ENCODE data around the gene CELF2. TPM values are rescaled to one million over a fixed set of nuclear protein-coding genes. Genes with fewer than 3 reads are reported as not detected.

The CELF2 gene
- total and polyA plus RNA-seq, 2 of the 4 experiments (the other 2 are of a cell fraction): 3.5 to 6.6 TPM

GRCh38 chr10:11186374-11186773, 168.7 kb downstream of the CELF2 start:
- Histone ChIP-seq H4K91ac (ENCODE audit: insufficient read depth, low read depth, low read length) (no peak overlapping the region), H2AK5ac (ENCODE audit: low read depth, low read length) (no peak overlapping the region), H3K9me3 (ENCODE audit: control insufficient read depth, insufficient read depth, low read length) (peaks cover 4% of the 10 kb centered on the region), H4K8ac (ENCODE audit: low read depth in 2 of 2, low read length in 2 of 2) (no peak overlapping the region), H2BK5ac (ENCODE audit: low read depth, low read length, poor library complexity, severe bottlenecking) (no peak overlapping the region), H3K4ac (ENCODE audit: low read depth, low read length) (no peak overlapping the region), H3K9ac (ENCODE audit: low read depth, low read length) (no peak overlapping the region), H3K4me3 (ENCODE audit: insufficient read depth, low read depth, low read length) (no peak overlapping the region), H3K14ac (replicated peaks; ENCODE audit: low read depth, low read length) (no peak overlapping the region), H3K36me3 (ENCODE audit: control insufficient read depth, insufficient read depth, low read length) (no peaks in the 10 kb centered on the region), H3K79me1 (ENCODE audit: low read depth in 1 of 2, low read length in 2 of 2) (no peaks in the 10 kb centered on the region), H3K18ac (ENCODE audit: low read depth, low read length) (no peak overlapping the region), H4K20me1 (ENCODE audit: insufficient read depth, low read length) (no peaks in the 10 kb centered on the region), H3K9me1 (ENCODE audit: insufficient read depth, low read length) (no peaks in the 10 kb centered on the region), H2AFZ (replicated peaks; ENCODE audit: low read length, poor library complexity) (no peak overlapping the region), H3K23ac (ENCODE audit: low read depth, low read length) (no peak overlapping the region), H2BK15ac (ENCODE audit: low read depth, low read length) (no peak overlapping the region), H2BK20ac (ENCODE audit: low read depth, low read length) (no peak overlapping the region), H3K27me3 (ENCODE audit: control insufficient read depth, insufficient read depth, low read length) (no peaks in the 10 kb centered on the region), H3K4me1 (ENCODE audit: control insufficient read depth, insufficient read depth, low read length) (no peaks in the 10 kb centered on the region), H2AK9ac (replicated peaks; ENCODE audit: low read depth, low read length, poor library complexity) (no peak overlapping the region), H3K56ac (ENCODE audit: extremely low read depth, insufficient read depth, low read length) (no peak overlapping the region), H4K5ac (ENCODE audit: low read depth, low read length) (no peak overlapping the region), H2BK120ac (ENCODE audit: low read depth, low read length) (no peak overlapping the region), H3K27ac (ENCODE audit: insufficient read depth, low read length) (no peak overlapping the region), H3K4me2 (ENCODE audit: low read depth, low read length) (no peak overlapping the region)
- WGBS, 2 experiments (ENCODE audit: extremely low coverage in 2 of 2, insufficient read length in 1 of 2): no CpG with 5 or more reads among the region's 1 CpG
- no TSS peak for BruUV-seq (replicated peaks)
- POLR2A ChIA-PET (ENCODE audit: unreplicated experiment): no interaction called here
- dilution Hi-C loops (cut with HindIII; ENCODE audit: low sequenced_read_pairs, unreplicated experiment): no loop called here
- no peak for TF ChIP-seq BHLHE40 (IDR thresholded peaks at IDR 0.05; ENCODE audit: low read depth, low read length)
- TF ChIP-seq POLR2A (IDR thresholded peaks at IDR 0.05; ENCODE audit: low read depth, low read length): no peak
- TF ChIP-seq CHD1 (IDR thresholded peaks at IDR 0.05; ENCODE audit: low read depth, low read length): no peak
- TF ChIP-seq RFX5 (IDR thresholded peaks at IDR 0.05; ENCODE audit: low read depth, low read length): no peak
- TF ChIP-seq FOS (IDR thresholded peaks at IDR 0.05; ENCODE audit: low read depth, low read length): no peak
- no peak for TF ChIP-seq ELK1 (IDR thresholded peaks at IDR 0.05; ENCODE audit: borderline replicate concordance, low read depth, low read length)
- TF ChIP-seq SMC3 (IDR thresholded peaks at IDR 0.05; ENCODE audit: low read depth, low read length): no peak
- CTCF ChIA-PET: no interaction called here
- no peak for DNase-seq
- in situ Hi-C loops (cut with MboI; ENCODE audit: low sequenced_read_pairs): no loop called here
- intact Hi-C loops (cut with micrococcal nuclease): no loop called here
- no peak for ATAC-seq (ENCODE audit: low read depth)
